GM18499 (cell line): ENCODE data around the gene SPEF2.
"Not testable (repeated sequence)": the region's sequence is repeated elsewhere in the genome, so short reads cannot be mapped to it uniquely, and the experiment has no call there.

Experiments
- ATAC-seq: cut with Tn5 transposase; IDR thresholded peaks from one replicate; pipeline ENCODE4 v1.9.1; 2021; ENCODE audit warnings: moderate number of reproducible peaks; ENCODE audit not compliant: insufficient read depth, unreplicated experiment

The SPEF2 gene

GRCh38 chr5:35813521-35813920, 195.9 kb downstream of the SPEF2 start:
- ATAC-seq = no peak

GRCh38 chr5:35815089-35815936, 197.7 kb downstream of the SPEF2 start:
- no peak for ATAC-seq

GRCh38 chr5:35816881-35817521, 199.3 kb downstream of the SPEF2 start:
- no peak for ATAC-seq

- no peak for ATAC-seq
Measured at GRCh38 chr5:35819026-35819425, 201.4 kb downstream of the SPEF2 start.

- no peak for ATAC-seq
Measured at GRCh38 chr5:35819668-35820067, 202.0 kb downstream of the SPEF2 start.

GRCh38 chr5:35820735-35821134, 203.1 kb downstream of the SPEF2 start:
- no peak for ATAC-seq

GRCh38 chr5:35821513-35821912, 203.8 kb downstream of the SPEF2 start:
- ATAC-seq = no peak

- no peak for ATAC-seq
Measured at GRCh38 chr5:35822511-35822910, 204.8 kb downstream of the SPEF2 start.

- ATAC-seq = no peak
Measured at GRCh38 chr5:35823347-35824098, 205.9 kb downstream of the SPEF2 start.

- no peak for ATAC-seq
Measured at GRCh38 chr5:35826056-35826455, 208.4 kb downstream of the SPEF2 start.

- no peak for ATAC-seq
Measured at GRCh38 chr5:35826554-35826953, 208.9 kb downstream of the SPEF2 start.

- no peak for ATAC-seq
Measured at GRCh38 chr5:35828082-35828598, 210.5 kb downstream of the SPEF2 start.

GRCh38 chr5:35830587-35830986, 212.9 kb downstream of the SPEF2 start:
- ATAC-seq = no peak

- no peak for ATAC-seq
Measured at GRCh38 chr5:35832762-35833161, 215.1 kb downstream of the SPEF2 start.

GRCh38 chr5:35833224-35833623, 215.6 kb downstream of the SPEF2 start:
- ATAC-seq = no peak

- peak; percentile 78 for ATAC-seq
Measured at GRCh38 chr5:35835796-35836742, 218.4 kb downstream of the SPEF2 start.

- ATAC-seq = no peak
Measured at GRCh38 chr5:35838370-35839042, 220.8 kb downstream of the SPEF2 start.

- no peak for ATAC-seq
Measured at GRCh38 chr5:35842856-35843255, 225.2 kb downstream of the SPEF2 start.

- not testable (repeated sequence) for ATAC-seq
Measured at GRCh38 chr5:35845508-35845907, 227.8 kb downstream of the SPEF2 start.
